Measurements from ENCODE around the gene RAB11FIP4. TPM values are rescaled to one million over a fixed set of nuclear protein-coding genes. Genes with fewer than 3 reads are reported as not detected.

RAB11FIP4 gene
- total RNA-seq, 1 experiment from 2014 or later: 10.8 TPM

- no peak overlapping the region for H3K4me3 ChIP-seq (ENCODE audit: low read depth in 2 of 2, low read length in 2 of 2)
- no peak for DNase-seq (ENCODE audit: low read depth, low spot score)
- BruUV-seq (replicated peaks): no TSS peak
- H3K9me3 ChIP-seq (ENCODE audit: control insufficient read depth, insufficient read depth, low read depth, low read length): no peaks in the 10 kb centered on the region
- no peak for ATAC-seq
- no peaks in the 10 kb centered on the region for H3K4me1 ChIP-seq (ENCODE audit: control insufficient read depth, insufficient read depth, low read length)
- ChIA-PET POLR2A (no interaction called here), CTCF (no interaction called here)
- TF ChIP-seq POLR2AphosphoS5 (IDR thresholded peaks at IDR 0.05; ENCODE audit: low read depth, low read length) (no peak), TCF7L2 (IDR thresholded peaks at IDR 0.05; ENCODE audit: low read depth, low read length) (no peak)
- TF ChIP-seq, protein P1, sequence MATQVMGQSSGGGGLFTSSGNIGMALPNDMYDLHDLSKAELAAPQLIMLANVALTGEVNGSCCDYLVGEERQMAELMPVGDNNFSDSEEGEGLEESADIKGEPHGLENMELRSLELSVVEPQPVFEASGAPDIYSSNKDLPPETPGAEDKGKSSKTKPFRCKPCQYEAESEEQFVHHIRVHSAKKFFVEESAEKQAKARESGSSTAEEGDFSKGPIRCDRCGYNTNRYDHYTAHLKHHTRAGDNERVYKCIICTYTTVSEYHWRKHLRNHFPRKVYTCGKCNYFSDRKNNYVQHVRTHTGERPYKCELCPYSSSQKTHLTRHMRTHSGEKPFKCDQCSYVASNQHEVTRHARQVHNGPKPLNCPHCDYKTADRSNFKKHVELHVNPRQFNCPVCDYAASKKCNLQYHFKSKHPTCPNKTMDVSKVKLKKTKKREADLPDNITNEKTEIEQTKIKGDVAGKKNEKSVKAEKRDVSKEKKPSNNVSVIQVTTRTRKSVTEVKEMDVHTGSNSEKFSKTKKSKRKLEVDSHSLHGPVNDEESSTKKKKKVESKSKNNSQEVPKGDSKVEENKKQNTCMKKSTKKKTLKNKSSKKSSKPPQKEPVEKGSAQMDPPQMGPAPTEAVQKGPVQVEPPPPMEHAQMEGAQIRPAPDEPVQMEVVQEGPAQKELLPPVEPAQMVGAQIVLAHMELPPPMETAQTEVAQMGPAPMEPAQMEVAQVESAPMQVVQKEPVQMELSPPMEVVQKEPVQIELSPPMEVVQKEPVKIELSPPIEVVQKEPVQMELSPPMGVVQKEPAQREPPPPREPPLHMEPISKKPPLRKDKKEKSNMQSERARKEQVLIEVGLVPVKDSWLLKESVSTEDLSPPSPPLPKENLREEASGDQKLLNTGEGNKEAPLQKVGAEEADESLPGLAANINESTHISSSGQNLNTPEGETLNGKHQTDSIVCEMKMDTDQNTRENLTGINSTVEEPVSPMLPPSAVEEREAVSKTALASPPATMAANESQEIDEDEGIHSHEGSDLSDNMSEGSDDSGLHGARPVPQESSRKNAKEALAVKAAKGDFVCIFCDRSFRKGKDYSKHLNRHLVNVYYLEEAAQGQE (IDR thresholded peaks at IDR 0.05; ENCODE audit: insufficient read depth in 1 of 2, low read depth in 2 of 2, low read length in 1 of 2): no peak
- TF ChIP-seq, protein P2, sequence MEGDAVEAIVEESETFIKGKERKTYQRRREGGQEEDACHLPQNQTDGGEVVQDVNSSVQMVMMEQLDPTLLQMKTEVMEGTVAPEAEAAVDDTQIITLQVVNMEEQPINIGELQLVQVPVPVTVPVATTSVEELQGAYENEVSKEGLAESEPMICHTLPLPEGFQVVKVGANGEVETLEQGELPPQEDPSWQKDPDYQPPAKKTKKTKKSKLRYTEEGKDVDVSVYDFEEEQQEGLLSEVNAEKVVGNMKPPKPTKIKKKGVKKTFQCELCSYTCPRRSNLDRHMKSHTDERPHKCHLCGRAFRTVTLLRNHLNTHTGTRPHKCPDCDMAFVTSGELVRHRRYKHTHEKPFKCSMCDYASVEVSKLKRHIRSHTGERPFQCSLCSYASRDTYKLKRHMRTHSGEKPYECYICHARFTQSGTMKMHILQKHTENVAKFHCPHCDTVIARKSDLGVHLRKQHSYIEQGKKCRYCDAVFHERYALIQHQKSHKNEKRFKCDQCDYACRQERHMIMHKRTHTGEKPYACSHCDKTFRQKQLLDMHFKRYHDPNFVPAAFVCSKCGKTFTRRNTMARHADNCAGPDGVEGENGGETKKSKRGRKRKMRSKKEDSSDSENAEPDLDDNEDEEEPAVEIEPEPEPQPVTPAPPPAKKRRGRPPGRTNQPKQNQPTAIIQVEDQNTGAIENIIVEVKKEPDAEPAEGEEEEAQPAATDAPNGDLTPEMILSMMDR (IDR thresholded peaks at IDR 0.05): no peak
- intact Hi-C loops (cut with micrococcal nuclease; ENCODE audit: unreplicated experiment): no loop called here
- H3K27ac ChIP-seq (ENCODE audit: low read length): no peak overlapping the region
- no peaks in the 10 kb centered on the region for H3K27me3 ChIP-seq (ENCODE audit: control insufficient read depth, insufficient read depth, low read length)
- no peaks in the 10 kb centered on the region for H3K36me3 ChIP-seq (ENCODE audit: control insufficient read depth, insufficient read depth, low read length)
- in situ Hi-C loops (cut with HindIII; ENCODE audit: low pct_unique_long_range_greater_than_20kb, low sequenced_read_pairs): no loop called here
Measured at GRCh38 chr17:31415004-31415454, 23.6 kb downstream of the RAB11FIP4 start.

DNA sequence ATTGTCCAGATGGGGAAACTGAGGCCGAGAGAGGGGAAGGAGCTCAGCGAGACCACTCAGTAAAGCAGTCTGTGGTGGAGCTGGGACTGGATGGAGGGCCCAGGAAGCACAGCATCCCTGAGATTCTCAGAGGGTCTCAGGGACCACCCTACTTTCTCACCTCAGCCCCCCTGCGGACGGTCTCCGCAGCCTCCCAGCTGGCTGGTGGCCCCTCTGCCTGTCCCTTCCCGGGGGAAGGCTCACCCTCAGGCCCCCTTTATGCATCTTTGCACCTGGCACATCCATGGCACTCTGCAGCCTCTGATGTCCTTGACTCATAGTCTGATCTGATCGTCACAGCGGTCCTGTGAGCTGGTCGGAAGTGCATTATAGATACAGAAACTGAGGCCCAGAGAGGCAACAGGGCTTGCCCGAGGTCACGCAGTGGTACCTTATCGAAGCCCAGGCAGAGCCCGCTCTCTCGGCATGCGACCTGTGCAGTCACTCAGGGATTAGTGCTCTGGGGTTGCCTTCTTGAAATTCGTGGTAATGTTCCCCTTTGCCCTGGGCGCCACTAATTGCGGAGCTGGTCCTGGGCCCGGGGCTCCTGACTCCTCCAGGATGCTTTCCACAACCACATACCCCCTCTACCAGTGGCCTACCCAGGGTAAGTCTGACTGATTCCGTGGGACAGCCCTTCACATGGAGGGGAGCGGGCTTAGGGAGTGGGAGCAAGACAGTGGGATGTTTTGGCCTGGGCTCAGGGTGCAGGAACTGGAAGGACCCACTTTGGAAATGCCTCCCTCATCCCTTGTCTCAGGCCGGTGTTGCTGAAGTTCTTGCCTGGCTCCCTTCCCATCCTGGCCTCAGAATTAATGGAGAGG lies 24.4 kb downstream of the RAB11FIP4 start:
- ChIA-PET POLR2A (no interaction called here), CTCF (no interaction called here)
- no TSS peak for BruUV-seq (replicated peaks)
- DNase-seq (ENCODE audit: low read depth, low spot score): no peak
- peak; percentile 23 for ATAC-seq
- TF ChIP-seq POLR2AphosphoS5 (IDR thresholded peaks at IDR 0.05; ENCODE audit: low read depth, low read length): no peak
- TF ChIP-seq, protein P2 (IDR thresholded peaks at IDR 0.05): no peak
- TF ChIP-seq, protein P1 (IDR thresholded peaks at IDR 0.05; ENCODE audit: insufficient read depth in 1 of 2, low read depth in 2 of 2, low read length in 1 of 2): no peak
- no peak for TF ChIP-seq SIN3A (IDR thresholded peaks at IDR 0.05; ENCODE audit: borderline replicate concordance, insufficient read depth, low read depth, low read length)
- TF ChIP-seq TCF7L2 (IDR thresholded peaks at IDR 0.05; ENCODE audit: low read depth, low read length): no peak
- Histone ChIP-seq H3K27me3 (ENCODE audit: control insufficient read depth, insufficient read depth, low read length) (no peaks in the 10 kb centered on the region), H3K27ac (ENCODE audit: low read length) (no peak overlapping the region), H3K4me3 (ENCODE audit: low read depth in 2 of 2, low read length in 2 of 2) (no peak overlapping the region), H3K4me1 (ENCODE audit: control insufficient read depth, insufficient read depth, low read length) (no peaks in the 10 kb centered on the region), H3K36me3 (ENCODE audit: control insufficient read depth, insufficient read depth, low read length) (no peaks in the 10 kb centered on the region), H3K9me3 (ENCODE audit: control insufficient read depth, insufficient read depth, low read depth, low read length) (no peaks in the 10 kb centered on the region)
- in situ Hi-C loops (cut with HindIII; ENCODE audit: low pct_unique_long_range_greater_than_20kb, low sequenced_read_pairs): no loop called here
- intact Hi-C loops (cut with micrococcal nuclease; ENCODE audit: unreplicated experiment): no loop called here
